ENCODE measurements around the gene PCDHB12. TPM values are rescaled to one million over a fixed set of nuclear protein-coding genes. Genes with fewer than 3 reads are reported as not detected.

The PCDHB12 gene
- total RNA-seq, 1 donor from 2014 or later = 8.4 TPM

Other genes with a start within 250 kb of the PCDHB12 start
- 5.2 TPM for gene PCDHAC2, start 242.2 kb upstream of the PCDHB12 start, total RNA-seq (ENCODE audit: unreplicated experiment)
- not detected for gene PCDHB1, start 157.3 kb upstream of the PCDHB12 start, total RNA-seq (ENCODE audit: unreplicated experiment)
- 44.9 TPM for gene PCDHB2, start 114.1 kb upstream of the PCDHB12 start, total RNA-seq (ENCODE audit: unreplicated experiment)
- 6.5 TPM for gene PCDHB3, start 108.2 kb upstream of the PCDHB12 start, total RNA-seq (ENCODE audit: unreplicated experiment)
- 2.3 TPM for gene PCDHB4, start 86.9 kb upstream of the PCDHB12 start, total RNA-seq (ENCODE audit: unreplicated experiment)
- 7.8 TPM for gene PCDHB5, start 73.5 kb upstream of the PCDHB12 start, total RNA-seq (ENCODE audit: unreplicated experiment)
- gene PCDHB6, start 58.7 kb upstream of the PCDHB12 start, total RNA-seq (ENCODE audit: unreplicated experiment) = 1.1 TPM
- 4.6 TPM for gene PCDHB7, start 36.1 kb upstream of the PCDHB12 start, total RNA-seq (ENCODE audit: unreplicated experiment)
- 9.2 TPM for gene PCDHB8, start 30.9 kb upstream of the PCDHB12 start, total RNA-seq (ENCODE audit: unreplicated experiment)
- 10.9 TPM for gene PCDHB16, start 26.3 kb upstream of the PCDHB12 start, total RNA-seq (ENCODE audit: unreplicated experiment)
- gene PCDHB9, start 21.6 kb upstream of the PCDHB12 start, total RNA-seq (ENCODE audit: unreplicated experiment) = 15.2 TPM
- 10.3 TPM for gene PCDHB10, start 16.4 kb upstream of the PCDHB12 start, total RNA-seq (ENCODE audit: unreplicated experiment)
- 6.4 TPM for gene PCDHB11, start 9.1 kb upstream of the PCDHB12 start, total RNA-seq (ENCODE audit: unreplicated experiment)
- gene PCDHB13, start 5.2 kb downstream of the PCDHB12 start, total RNA-seq (ENCODE audit: unreplicated experiment) = 7.1 TPM
- 8.4 TPM for gene PCDHB14, start 14.6 kb downstream of the PCDHB12 start, total RNA-seq (ENCODE audit: unreplicated experiment)
- 10.5 TPM for gene PCDHB15, start 36.7 kb downstream of the PCDHB12 start, total RNA-seq (ENCODE audit: unreplicated experiment)
- 0.62 TPM for gene SLC25A2, start 95.3 kb downstream of the PCDHB12 start, total RNA-seq (ENCODE audit: unreplicated experiment)
- 86.4 TPM for gene TAF7, start 112.1 kb downstream of the PCDHB12 start, total RNA-seq (ENCODE audit: unreplicated experiment)
- gene PCDHGA1, start 121.8 kb downstream of the PCDHB12 start, total RNA-seq (ENCODE audit: unreplicated experiment) = 1.4 TPM
- gene PCDHGA2, start 130.0 kb downstream of the PCDHB12 start, total RNA-seq (ENCODE audit: unreplicated experiment) = 1.6 TPM
- gene PCDHGA3, start 135.1 kb downstream of the PCDHB12 start, total RNA-seq (ENCODE audit: unreplicated experiment) = 1.4 TPM
- 3.1 TPM for gene PCDHGB1, start 141.4 kb downstream of the PCDHB12 start, total RNA-seq (ENCODE audit: unreplicated experiment)
- 2.0 TPM for gene PCDHGA4, start 146.3 kb downstream of the PCDHB12 start, total RNA-seq (ENCODE audit: unreplicated experiment)
- gene PCDHGB2, start 151.3 kb downstream of the PCDHB12 start, total RNA-seq (ENCODE audit: unreplicated experiment) = 11.1 TPM
- gene PCDHGA5, start 155.4 kb downstream of the PCDHB12 start, total RNA-seq (ENCODE audit: unreplicated experiment) = 2.4 TPM
- gene PCDHGB3, start 161.5 kb downstream of the PCDHB12 start, total RNA-seq (ENCODE audit: unreplicated experiment) = 4.1 TPM
- gene PCDHGA6, start 165.2 kb downstream of the PCDHB12 start, total RNA-seq (ENCODE audit: unreplicated experiment) = 3.9 TPM
- 6.3 TPM for gene PCDHGA7, start 174.0 kb downstream of the PCDHB12 start, total RNA-seq (ENCODE audit: unreplicated experiment)
- 13.2 TPM for gene PCDHGB4, start 179.0 kb downstream of the PCDHB12 start, total RNA-seq (ENCODE audit: unreplicated experiment)
- gene PCDHGA8, start 183.9 kb downstream of the PCDHB12 start, total RNA-seq (ENCODE audit: unreplicated experiment) = 2.6 TPM
- gene PCDHGB5, start 189.2 kb downstream of the PCDHB12 start, total RNA-seq (ENCODE audit: unreplicated experiment) = 5.5 TPM
- 3.1 TPM for gene PCDHGA9, start 194.1 kb downstream of the PCDHB12 start, total RNA-seq (ENCODE audit: unreplicated experiment)
- gene PCDHGB6, start 199.3 kb downstream of the PCDHB12 start, total RNA-seq (ENCODE audit: unreplicated experiment) = 60.0 TPM
- gene PCDHGA10, start 204.3 kb downstream of the PCDHB12 start, total RNA-seq (ENCODE audit: unreplicated experiment) = 43.0 TPM
- gene PCDHGB7, start 209.0 kb downstream of the PCDHB12 start, total RNA-seq (ENCODE audit: unreplicated experiment) = 45.2 TPM
- 10.8 TPM for gene PCDHGA11, start 212.3 kb downstream of the PCDHB12 start, total RNA-seq (ENCODE audit: unreplicated experiment)
- 3.8 TPM for gene PCDHGA12, start 221.8 kb downstream of the PCDHB12 start, total RNA-seq (ENCODE audit: unreplicated experiment)

Data from endothelial cell (in vitro differentiated cells).